ENCODE data around the gene RNASE13. TPM values are rescaled to one million over a fixed set of nuclear protein-coding genes. Genes with fewer than 3 reads are reported as not detected.
"Not testable (repeated sequence)": the region's sequence is repeated elsewhere in the genome, so short reads cannot be mapped to it uniquely, and the experiment has no call there.

Gene RNASE13
- total RNA-seq, 4 donors from 2014 or later, result not detected

DNA sequence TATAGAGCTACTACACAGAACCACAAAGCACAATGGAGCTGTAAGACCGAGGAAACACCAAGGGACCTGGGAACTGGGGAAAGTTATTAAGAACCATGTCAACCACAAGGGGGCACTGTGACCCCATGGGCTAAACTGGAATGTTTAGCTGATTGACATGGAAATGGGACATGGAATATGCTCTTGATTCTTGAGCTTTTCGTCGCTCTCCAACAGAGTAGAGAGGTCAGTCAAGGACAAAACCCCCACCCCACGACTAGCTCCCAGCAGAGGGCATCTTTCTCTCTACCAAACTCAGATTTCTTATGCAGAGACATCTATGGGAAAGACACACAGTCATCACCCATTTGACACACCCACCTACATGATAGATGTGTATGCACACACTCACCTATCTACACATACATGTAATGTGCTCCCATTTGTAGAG, 19.8 kb downstream of the RNASE13 start:
- peak; percentile 78 to 95 for DNase-seq (ENCODE audit: low spot score in 2 of 2)
- no peak overlapping the region for H3K4me3 ChIP-seq
- peaks cover 0 to 38% (median 0%) of the 10 kb centered on the region in 3 donors for H3K36me3 ChIP-seq
- no peaks in the 10 kb centered on the region for H3K27me3 ChIP-seq
- peak overlapping the region in 1 of 4 donors; percentile 61 for H3K27ac ChIP-seq
- H3K9me3 ChIP-seq, result no peaks in the 10 kb centered on the region
- TF ChIP-seq EP300 (IDR thresholded peaks at IDR 0.05), result peak in 1 of 2 donors; percentile 72
- TF ChIP-seq, protein P1, sequence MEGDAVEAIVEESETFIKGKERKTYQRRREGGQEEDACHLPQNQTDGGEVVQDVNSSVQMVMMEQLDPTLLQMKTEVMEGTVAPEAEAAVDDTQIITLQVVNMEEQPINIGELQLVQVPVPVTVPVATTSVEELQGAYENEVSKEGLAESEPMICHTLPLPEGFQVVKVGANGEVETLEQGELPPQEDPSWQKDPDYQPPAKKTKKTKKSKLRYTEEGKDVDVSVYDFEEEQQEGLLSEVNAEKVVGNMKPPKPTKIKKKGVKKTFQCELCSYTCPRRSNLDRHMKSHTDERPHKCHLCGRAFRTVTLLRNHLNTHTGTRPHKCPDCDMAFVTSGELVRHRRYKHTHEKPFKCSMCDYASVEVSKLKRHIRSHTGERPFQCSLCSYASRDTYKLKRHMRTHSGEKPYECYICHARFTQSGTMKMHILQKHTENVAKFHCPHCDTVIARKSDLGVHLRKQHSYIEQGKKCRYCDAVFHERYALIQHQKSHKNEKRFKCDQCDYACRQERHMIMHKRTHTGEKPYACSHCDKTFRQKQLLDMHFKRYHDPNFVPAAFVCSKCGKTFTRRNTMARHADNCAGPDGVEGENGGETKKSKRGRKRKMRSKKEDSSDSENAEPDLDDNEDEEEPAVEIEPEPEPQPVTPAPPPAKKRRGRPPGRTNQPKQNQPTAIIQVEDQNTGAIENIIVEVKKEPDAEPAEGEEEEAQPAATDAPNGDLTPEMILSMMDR (IDR thresholded peaks at IDR 0.05), result peak; percentile 90 to 97 (median 94)
- peak in 1 of 2 donors; percentile 19 for TF ChIP-seq POLR2A (IDR thresholded peaks at IDR 0.05)
- 0% methylated on average over 4 of the region's 4 CpGs for WGBS, 2 donors
- peaks cover 0 to 50% (median 4%) of the 10 kb centered on the region in 4 donors for H3K4me1 ChIP-seq

DNA sequence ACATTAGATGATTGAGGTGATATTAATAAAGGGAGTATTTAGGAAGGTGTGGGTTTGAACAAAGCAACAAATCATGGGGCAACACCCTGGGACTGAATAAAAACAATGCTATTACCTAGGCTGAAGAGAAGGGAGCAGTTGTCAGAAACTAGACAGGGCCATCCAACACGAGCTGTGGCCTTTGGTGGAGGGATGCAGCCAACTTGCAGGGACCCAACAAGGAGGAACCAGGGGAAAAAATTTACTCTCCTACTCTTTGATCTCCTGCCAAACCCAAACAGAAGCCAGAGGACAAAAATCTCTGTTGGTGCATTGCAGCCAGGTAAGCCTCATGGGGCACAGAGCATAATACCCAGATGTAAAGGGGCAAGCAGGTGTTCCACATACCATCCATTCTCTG, 23.5 kb downstream of the RNASE13 start:
- no peak overlapping the region for H3K4me3 ChIP-seq
- no peaks in the 10 kb centered on the region for H3K9me3 ChIP-seq
- no peak overlapping the region for H3K27ac ChIP-seq
- TF ChIP-seq, protein P1 (IDR thresholded peaks at IDR 0.05), result no peak
- TF ChIP-seq EP300 (IDR thresholded peaks at IDR 0.05), result no peak
- no peak for TF ChIP-seq POLR2A (IDR thresholded peaks at IDR 0.05)
- no peaks in the 10 kb centered on the region for H3K27me3 ChIP-seq
- DNase-seq (ENCODE audit: low spot score in 2 of 2), result no peak
- H3K36me3 ChIP-seq, result peaks cover 0 to 2% (median 0%) of the 10 kb centered on the region in 3 donors
- peaks cover 0 to 19% (median 4%) of the 10 kb centered on the region in 4 donors for H3K4me1 ChIP-seq
- 67 to 71% methylated on average over 1 of the region's 1 CpG for WGBS, 2 donors

DNA sequence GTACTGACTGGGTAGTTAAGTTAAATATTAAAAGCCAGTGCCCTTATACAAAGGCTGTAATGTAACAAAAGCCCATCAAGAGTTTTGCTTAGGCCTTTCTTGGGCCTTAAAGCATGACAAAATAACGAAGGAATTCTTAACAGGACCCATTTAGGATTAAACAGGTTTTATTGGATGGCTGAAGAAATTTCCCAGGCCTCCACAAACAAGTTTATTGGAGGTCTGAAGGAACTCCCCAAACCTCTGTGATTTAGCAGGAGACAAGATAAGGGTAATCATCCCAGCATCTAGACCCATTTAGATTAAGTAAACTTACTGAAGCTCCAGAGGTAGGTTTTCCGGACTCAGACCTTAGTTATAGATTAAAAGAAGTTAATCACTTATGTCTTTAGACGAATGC, 24.9 kb downstream of the RNASE13 start:
- H3K27ac ChIP-seq; H3K36me3 ChIP-seq; H3K4me3 ChIP-seq; H3K9me3 ChIP-seq; DNase-seq (ENCODE audit: low spot score in 2 of 2); H3K27me3 ChIP-seq; H3K4me1 ChIP-seq: not testable (repeated sequence)
- 72% methylated on average over 3 of the region's 3 CpGs for WGBS, 2 donors

DNA sequence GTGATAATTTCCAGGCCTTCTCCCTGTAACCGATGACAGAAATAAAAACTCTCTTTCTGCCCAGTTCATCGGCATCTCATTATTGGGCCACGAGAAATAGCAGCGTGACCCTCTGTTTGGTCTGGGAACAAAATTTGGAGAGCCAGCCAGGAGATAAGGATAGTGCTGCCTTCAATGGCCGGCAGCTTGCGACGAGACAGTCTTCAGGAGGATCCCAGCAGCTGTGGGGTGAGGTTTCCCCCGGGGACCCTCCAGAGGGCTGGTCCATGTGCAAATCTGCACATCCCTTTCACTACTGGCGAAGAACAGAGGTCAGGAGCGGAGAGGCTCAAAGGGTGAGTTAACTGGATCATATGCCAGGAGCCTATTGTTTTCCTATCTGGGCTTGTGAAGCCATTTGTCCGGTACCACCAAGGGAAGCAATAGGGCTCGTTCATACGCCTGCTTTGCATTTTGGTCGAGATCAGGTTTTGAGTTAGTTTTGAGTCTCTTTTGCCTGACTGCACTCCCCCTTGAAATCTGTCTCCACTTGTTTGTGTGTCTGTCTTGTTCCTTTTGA, 30.7 kb downstream of the RNASE13 start:
- H3K27ac ChIP-seq, result no peak overlapping the region
- no peaks in the 10 kb centered on the region for H3K4me1 ChIP-seq
- no peaks in the 10 kb centered on the region for H3K27me3 ChIP-seq
- no peaks in the 10 kb centered on the region for H3K36me3 ChIP-seq
- H3K4me3 ChIP-seq, result no peak overlapping the region
- TF ChIP-seq, protein P1 (IDR thresholded peaks at IDR 0.05), result no peak
- TF ChIP-seq EP300 (IDR thresholded peaks at IDR 0.05) (no peak), POLR2A (IDR thresholded peaks at IDR 0.05) (no peak)
- no peaks in the 10 kb centered on the region for H3K9me3 ChIP-seq
- DNase-seq (ENCODE audit: low spot score in 2 of 2), result no peak
- 73 to 82% methylated on average over 14 of the region's 14 CpGs for WGBS, 2 donors

DNA sequence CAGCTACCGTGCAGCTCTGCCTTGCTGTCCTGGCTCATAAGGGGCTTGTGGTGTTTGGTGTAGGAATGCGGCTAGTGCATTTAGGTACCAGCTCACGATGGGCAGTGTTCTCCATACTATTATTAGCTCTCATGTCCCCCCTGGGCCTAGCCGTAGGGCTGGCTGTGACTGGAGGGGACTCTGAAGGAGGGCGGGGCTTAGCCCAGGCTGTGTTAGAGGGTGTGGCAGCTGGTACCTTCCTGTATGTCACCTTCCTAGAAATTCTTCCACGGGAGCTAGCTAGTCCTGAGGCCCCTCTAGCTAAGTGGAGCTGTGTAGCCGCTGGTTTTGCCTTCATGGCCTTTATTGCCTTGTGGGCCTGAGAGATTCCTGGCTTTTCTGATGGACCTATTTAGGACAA, 33.4 kb downstream of the RNASE13 start:
- Histone ChIP-seq H3K36me3 (peaks cover 0 to 25% (median 6%) of the 10 kb centered on the region in 3 donors), H3K27me3 (no peaks in the 10 kb centered on the region), H3K4me1 (no peaks in the 10 kb centered on the region), H3K4me3 (no peak overlapping the region), H3K9me3 (no peaks in the 10 kb centered on the region), H3K27ac (no peak overlapping the region)
- WGBS, 2 donors, result 70 to 83% methylated on average over 6 to 7 of the region's 7 CpGs
- DNase-seq (ENCODE audit: low spot score in 2 of 2), result no peak
- TF ChIP-seq, protein P1 (IDR thresholded peaks at IDR 0.05), result no peak
- TF ChIP-seq POLR2A (IDR thresholded peaks at IDR 0.05), result no peak
- TF ChIP-seq EP300 (IDR thresholded peaks at IDR 0.05), result no peak
